HepG2 (cell line): ENCODE measurements around the gene MEPCE. TPM values are rescaled to one million over a fixed set of nuclear protein-coding genes. Genes with fewer than 3 reads are reported as not detected.

Experiments used
- BRCA1 ChIP-seq: sonication (generic); formaldehyde crosslinking; IDR thresholded peaks from 2 replicates; pipeline ENCODE4 v1.4.0; 2020; ENCODE audit warnings: missing genetic modification reagents
- RNF219 ChIP-seq: sonication (generic); formaldehyde crosslinking; IDR thresholded peaks from 2 replicates; pipeline ENCODE4 v1.5.0; 2020; ENCODE audit warnings: mild to moderate bottlenecking, missing genetic modification reagents
- SIX1 ChIP-seq: sonication (generic); formaldehyde crosslinking; IDR thresholded peaks from 2 replicates; pipeline ENCODE4 v1.4.0; 2020; ENCODE audit warnings: missing genetic modification reagents, borderline replicate concordance
- SNAPC5 ChIP-seq: sonication (generic); formaldehyde crosslinking; IDR thresholded peaks from 2 replicates; pipeline ENCODE4 v1.8.1; 2023; ENCODE audit warnings: mild to moderate bottlenecking, missing genetic modification reagents, borderline replicate concordance
- TRIM24 ChIP-seq: sonication (generic); formaldehyde crosslinking; IDR thresholded peaks from 2 replicates; pipeline ENCODE4 v1.8.0; 2022; ENCODE audit warnings: mild to moderate bottlenecking, missing genetic modification reagents
- ZFX ChIP-seq: sonication (generic); formaldehyde crosslinking; IDR thresholded peaks from 2 replicates; pipeline ENCODE4 v1.4.0; 2020; ENCODE audit warnings: mild to moderate bottlenecking, low read depth, missing genetic modification reagents, moderate library complexity
- ZNF101 ChIP-seq: sonication (generic); formaldehyde crosslinking; IDR thresholded peaks from 2 replicates; pipeline ENCODE4 v1.4.0; 2020; ENCODE audit warnings: mild to moderate bottlenecking, low read depth, missing genetic modification reagents, borderline replicate concordance
- ZNF17 ChIP-seq: sonication (generic); formaldehyde crosslinking; IDR thresholded peaks from 2 replicates; pipeline ENCODE4 v1.5.0; 2020; ENCODE audit warnings: mild to moderate bottlenecking, missing genetic modification reagents
- ZNF3 ChIP-seq: IDR thresholded peaks from 2 replicates; pipeline ENCODE4 v1.7.0; 2017; ENCODE audit warnings: inconsistent platforms
- ZNF660 ChIP-seq: sonication (generic); formaldehyde crosslinking; IDR thresholded peaks from 2 replicates; pipeline ENCODE4 v1.5.1; 2020; ENCODE audit warnings: mild to moderate bottlenecking, low read depth, missing genetic modification reagents, borderline replicate concordance
- ZNF792 ChIP-seq: IDR thresholded peaks from 2 replicates; pipeline ENCODE4 v1.6.1; 2016
- ZNF878 ChIP-seq: sonication (generic); formaldehyde crosslinking; IDR thresholded peaks from 2 replicates; pipeline ENCODE4 v1.8.1; 2023; ENCODE audit warnings: mild to moderate bottlenecking, missing genetic modification reagents, moderate library complexity
- polyA plus RNA-seq, 8 experiments: library from polyadenylated mRNA; depleted of rRNA in 3 of 8; stranded (reverse) in 7 of 8; unstranded in 1 of 8; fragments of >200 nt; fragmentation: Illumina TruSeq in 4 of 8; extraction: Trizol in 4 of 8; gene quantifications; 2 replicates each; pipeline versions ENCODE4 v1.2.1 to v1.2.3, GENCODE V29; 2011 to 2016; ENCODE audit warnings: low read depth in 4 of 8, missing spikeins in 1 of 8, mixed read lengths in 1 of 8; ENCODE audit not compliant: insufficient read depth in 1 of 8
- total RNA-seq, 5 experiments: library from RNA; depleted of rRNA; stranded (reverse); fragments of >200 nt; fragmentation: Illumina TruSeq; extraction: Trizol; gene quantifications; 2 replicates each; pipeline ENCODE4 v1.2.3, GENCODE V29; 2016; ENCODE audit warnings: low read depth in 1 of 5
- TF ChIP-seq, protein P1 (sequence below): sonication (generic); formaldehyde crosslinking; IDR thresholded peaks from one replicate; pipeline ENCODE4 v1.5.1; 2020; ENCODE audit warnings: mild to moderate bottlenecking, missing genetic modification reagents; ENCODE audit errors: not compliant biosample characterization
- TF ChIP-seq, protein P2 (sequence below): sonication (generic); formaldehyde crosslinking; IDR thresholded peaks from 2 replicates; pipeline ENCODE4 v1.8.1; 2022; ENCODE audit warnings: low read depth, mild to moderate bottlenecking, missing genetic modification reagents

Gene MEPCE
- total and polyA plus RNA-seq, 2 of the 13 experiments (the other 11 are each of a cell fraction or from before 2014, with no cell fraction given), result 12.3 to 26.0 TPM

DNA sequence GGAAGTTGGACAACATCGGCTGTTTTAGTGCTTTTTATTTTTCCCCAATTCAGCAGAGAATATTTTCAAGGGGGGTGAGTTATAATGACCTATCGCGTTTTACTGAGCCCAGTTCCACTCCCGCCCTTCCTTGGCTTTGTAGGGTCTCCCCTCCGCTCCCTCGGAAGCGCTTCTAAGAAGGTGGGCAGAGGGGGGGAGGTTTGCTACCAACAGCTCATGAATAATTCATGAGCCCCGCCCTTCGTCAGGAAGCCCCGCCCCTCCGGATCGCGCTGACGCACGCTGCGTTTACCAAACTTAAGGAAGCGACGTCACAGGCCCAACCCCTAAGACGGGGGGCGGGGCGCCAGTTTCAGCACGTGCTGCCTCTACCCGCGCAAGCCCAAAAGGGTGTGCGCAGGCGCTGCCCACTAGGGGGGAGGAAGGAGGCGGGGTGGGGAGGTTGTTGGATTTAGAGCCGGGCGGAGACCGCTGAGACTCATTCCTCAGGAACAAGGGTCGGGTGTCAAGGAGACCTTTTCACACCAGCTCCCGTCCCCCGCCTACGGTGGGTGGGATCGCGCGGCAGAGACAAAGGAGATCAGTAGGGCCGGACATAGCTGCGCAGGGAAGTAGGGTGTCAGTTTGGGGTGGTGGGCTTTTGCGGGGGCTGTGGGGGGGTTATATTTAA lies 529 bp upstream of the MEPCE start (continued):
- TF ChIP-seq, protein P1, sequence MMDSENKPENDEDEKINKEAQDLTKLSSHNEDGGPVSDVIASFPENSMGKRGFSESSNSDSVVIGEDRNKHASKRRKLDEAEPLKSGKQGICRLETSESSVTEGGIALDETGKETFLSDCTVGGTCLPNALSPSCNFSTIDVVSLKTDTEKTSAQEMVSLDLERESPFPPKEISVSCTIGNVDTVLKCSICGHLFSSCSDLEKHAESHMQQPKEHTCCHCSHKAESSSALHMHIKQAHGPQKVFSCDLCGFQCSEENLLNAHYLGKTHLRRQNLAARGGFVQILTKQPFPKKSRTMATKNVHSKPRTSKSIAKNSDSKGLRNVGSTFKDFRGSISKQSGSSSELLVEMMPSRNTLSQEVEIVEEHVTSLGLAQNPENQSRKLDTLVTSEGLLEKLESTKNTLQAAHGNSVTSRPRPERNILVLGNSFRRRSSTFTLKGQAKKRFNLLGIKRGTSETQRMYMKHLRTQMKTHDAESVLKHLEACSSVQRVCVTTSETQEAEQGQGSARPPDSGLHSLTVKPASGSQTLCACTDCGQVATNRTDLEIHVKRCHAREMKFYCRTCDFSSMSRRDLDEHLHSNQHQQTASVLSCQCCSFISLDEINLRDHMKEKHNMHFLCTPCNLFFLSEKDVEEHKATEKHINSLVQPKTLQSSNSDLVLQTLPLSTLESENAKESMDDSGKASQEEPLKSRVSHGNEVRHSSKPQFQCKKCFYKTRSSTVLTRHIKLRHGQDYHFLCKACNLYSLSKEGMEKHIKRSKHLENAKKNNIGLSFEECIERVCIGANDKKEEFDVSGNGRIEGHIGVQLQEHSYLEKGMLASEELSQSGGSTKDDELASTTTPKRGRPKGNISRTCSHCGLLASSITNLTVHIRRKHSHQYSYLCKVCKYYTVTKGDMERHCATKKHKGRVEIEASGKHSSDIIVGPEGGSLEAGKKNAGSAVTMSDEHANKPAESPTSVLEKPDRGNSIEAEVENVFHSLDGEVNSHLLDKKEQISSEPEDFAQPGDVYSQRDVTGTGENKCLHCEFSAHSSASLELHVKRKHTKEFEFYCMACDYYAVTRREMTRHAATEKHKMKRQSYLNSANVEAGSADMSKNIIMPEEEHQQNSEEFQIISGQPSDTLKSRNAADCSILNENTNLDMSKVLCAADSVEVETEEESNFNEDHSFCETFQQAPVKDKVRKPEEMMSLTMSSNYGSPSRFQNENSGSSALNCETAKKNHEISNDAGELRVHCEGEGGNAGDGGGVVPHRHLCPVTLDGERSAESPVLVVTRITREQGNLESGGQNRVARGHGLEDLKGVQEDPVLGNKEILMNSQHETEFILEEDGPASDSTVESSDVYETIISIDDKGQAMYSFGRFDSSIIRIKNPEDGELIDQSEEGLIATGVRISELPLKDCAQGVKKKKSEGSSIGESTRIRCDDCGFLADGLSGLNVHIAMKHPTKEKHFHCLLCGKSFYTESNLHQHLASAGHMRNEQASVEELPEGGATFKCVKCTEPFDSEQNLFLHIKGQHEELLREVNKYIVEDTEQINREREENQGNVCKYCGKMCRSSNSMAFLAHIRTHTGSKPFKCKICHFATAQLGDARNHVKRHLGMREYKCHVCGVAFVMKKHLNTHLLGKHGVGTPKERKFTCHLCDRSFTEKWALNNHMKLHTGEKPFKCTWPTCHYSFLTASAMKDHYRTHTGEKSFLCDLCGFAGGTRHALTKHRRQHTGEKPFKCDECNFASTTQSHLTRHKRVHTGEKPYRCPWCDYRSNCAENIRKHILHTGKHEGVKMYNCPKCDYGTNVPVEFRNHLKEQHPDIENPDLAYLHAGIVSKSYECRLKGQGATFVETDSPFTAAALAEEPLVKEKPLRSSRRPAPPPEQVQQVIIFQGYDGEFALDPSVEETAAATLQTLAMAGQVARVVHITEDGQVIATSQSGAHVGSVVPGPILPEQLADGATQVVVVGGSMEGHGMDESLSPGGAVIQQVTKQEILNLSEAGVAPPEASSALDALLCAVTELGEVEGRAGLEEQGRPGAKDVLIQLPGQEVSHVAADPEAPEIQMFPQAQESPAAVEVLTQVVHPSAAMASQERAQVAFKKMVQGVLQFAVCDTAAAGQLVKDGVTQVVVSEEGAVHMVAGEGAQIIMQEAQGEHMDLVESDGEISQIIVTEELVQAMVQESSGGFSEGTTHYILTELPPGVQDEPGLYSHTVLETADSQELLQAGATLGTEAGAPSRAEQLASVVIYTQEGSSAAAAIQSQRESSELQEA, result no peak
- no peak for TF ChIP-seq ZNF101 (CRISPR knock-in tag)
- no peak; the same call in 1 of the 2 replicates for TF ChIP-seq ZFX
- TF ChIP-seq ZNF3 (CRISPR knock-in tag), result 0 out of 2 replicates have a peak, but pooled peaks have one; percentile 14
- no peak for TF ChIP-seq SNAPC5
- no peak for TF ChIP-seq ZNF17 (CRISPR knock-in tag)
- TF ChIP-seq TRIM24 (CRISPR knock-in tag), result no peak
- TF ChIP-seq RNF219 (CRISPR knock-in tag), result no peak
- no peak for TF ChIP-seq BRCA1 (CRISPR knock-in tag)
- no peak for TF ChIP-seq ZNF660
- peak; percentile 37; the same call in 1 of the 2 replicates for TF ChIP-seq ZNF792 (CRISPR knock-in tag)
- no peak for TF ChIP-seq ZNF878 (CRISPR knock-in tag)
- TF ChIP-seq, protein P2, sequence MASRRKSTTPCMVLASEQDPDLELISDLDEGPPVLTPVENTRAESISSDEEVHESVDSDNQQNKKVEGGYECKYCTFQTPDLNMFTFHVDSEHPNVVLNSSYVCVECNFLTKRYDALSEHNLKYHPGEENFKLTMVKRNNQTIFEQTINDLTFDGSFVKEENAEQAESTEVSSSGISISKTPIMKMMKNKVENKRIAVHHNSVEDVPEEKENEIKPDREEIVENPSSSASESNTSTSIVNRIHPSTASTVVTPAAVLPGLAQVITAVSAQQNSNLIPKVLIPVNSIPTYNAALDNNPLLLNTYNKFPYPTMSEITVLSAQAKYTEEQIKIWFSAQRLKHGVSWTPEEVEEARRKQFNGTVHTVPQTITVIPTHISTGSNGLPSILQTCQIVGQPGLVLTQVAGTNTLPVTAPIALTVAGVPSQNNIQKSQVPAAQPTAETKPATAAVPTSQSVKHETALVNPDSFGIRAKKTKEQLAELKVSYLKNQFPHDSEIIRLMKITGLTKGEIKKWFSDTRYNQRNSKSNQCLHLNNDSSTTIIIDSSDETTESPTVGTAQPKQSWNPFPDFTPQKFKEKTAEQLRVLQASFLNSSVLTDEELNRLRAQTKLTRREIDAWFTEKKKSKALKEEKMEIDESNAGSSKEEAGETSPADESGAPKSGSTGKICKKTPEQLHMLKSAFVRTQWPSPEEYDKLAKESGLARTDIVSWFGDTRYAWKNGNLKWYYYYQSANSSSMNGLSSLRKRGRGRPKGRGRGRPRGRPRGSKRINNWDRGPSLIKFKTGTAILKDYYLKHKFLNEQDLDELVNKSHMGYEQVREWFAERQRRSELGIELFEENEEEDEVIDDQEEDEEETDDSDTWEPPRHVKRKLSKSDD (CRISPR knock-in tag), result no peak; the same call in none of the 2 replicates
- TF ChIP-seq SIX1 (CRISPR knock-in tag), result peak; percentile 67; the same call in 1 of the 2 replicates
